GM21723 (cell line): ENCODE results near the gene ABCB10.
"Not testable (repeated sequence)": the region's sequence is repeated elsewhere in the genome, so short reads cannot be mapped to it uniquely, and the experiment has no call there.

Source experiments
- ATAC-seq: cut with Tn5 transposase; IDR thresholded peaks from one replicate; pipeline ENCODE4 v1.9.1; 2021; ENCODE audit warnings: mild to moderate bottlenecking, moderate library complexity; ENCODE audit not compliant: unreplicated experiment

The ABCB10 gene

GRCh38 chr1:229574679-229575442 is 16.4 kb upstream of the ABCB10 start:
- ATAC-seq: no peak

DNA sequence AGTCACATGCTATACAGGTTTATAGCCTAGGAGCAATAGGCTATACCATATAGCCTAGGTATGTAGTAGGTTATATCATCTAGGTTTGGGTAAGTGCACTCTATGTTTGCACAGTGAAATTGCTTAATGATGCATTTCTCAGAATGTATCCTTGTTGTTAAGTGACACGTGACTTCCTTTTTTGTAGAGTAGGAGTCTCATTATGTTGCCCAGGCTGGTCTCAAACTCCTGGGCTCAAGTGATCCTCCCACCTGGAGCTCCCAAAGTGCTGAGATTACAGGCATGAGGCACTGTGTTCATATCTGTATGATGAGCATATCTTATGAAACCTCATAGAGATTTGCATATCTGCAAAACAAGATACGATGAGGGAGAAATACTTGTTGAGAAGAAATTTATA is 13.8 kb upstream of the ABCB10 start:
- no peak for ATAC-seq

DNA sequence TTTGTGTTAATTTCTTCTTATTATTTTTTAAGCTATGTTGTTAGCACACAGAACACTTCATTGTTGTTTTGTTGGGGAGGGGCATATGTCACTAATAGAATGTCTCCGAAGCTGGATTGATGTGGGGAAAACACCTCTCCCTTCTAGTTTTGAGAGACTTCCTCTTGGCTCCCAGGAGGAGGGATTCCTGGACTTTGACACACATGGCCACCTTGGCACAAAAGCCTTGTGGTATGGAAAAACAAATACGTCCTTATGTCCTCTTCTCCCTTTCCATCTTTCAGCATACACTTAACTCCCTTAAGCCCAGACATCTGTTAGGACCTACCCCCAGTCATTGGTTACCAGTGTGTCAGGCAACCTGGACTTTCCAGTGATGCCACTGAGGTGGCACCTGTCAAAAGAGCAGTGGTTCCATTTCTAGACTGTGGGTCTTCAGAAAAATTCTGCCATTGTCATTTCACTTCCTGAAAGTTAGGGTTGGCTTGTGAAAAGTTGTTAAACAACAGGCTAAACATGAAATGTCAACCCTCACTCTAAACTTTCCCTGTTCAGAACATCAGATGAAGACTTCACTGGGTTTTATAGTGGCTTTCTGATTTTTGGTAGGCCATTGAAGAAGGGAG is 12.5 kb upstream of the ABCB10 start:
- ATAC-seq: no peak

DNA sequence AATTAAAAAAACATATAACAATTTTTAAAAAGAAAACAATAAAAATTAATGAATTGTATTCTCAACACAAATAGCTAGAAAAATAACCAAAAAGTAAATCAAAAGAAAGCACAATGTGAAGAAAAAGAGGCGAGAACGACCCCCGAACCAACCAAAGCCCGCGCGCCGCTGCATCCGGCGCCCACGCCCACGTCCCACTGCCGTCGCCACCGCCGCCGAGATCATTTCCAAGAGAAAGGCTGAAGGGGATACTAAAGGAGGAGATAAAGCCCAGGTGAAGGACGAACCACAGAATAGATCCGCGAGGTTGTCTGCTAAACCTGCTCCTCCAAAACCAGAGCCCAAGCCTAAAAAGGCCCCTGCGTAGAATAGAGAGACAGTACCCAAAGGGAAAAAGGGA is 11.8 kb upstream of the ABCB10 start:
- ATAC-seq: no peak

DNA sequence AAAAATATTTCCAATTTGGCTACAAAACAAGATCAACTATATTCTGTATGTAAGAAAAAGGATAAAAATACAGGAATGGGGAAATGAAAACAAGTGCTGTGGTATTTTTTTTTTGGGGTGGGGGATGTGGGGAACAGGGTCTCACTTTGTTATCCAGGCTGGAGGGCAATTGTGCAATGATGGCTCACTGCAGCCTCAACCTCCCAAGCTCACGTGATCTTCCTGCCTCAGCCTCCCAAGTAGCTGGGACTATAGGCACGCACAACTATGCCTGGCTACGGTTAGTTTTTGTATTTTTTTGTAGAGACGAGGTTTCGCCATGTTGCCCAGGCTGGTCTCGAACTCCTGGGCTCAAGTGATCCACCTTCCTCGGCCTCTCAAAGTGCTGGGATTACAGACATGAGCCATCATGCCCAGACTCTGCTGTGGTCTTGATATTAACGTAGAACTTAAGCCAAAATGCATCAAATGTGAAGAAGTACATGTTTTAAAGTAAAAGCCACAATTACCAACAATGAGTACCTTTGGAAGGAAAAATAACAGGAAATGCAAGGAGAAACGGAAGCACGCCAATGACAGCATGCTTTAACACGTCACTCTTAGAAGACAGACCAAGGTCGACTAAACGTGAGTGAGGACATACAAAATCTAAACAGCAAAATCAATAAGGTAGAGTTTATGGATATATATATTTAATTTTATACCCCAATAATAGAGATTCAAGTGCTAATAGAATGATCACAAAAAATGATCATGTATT is 8.8 kb upstream of the ABCB10 start:
- ATAC-seq: no peak

GRCh38 chr1:229563701-229564100 is 5.2 kb upstream of the ABCB10 start:
- no peak for ATAC-seq

GRCh38 chr1:229563241-229563640 is 4.7 kb upstream of the ABCB10 start:
- no peak for ATAC-seq

- ATAC-seq: no peak
Observed at GRCh38 chr1:229562686-229563085, 4.2 kb upstream of the ABCB10 start.

GRCh38 chr1:229561141-229561540 is 2.6 kb upstream of the ABCB10 start:
- ATAC-seq: no peak

DNA sequence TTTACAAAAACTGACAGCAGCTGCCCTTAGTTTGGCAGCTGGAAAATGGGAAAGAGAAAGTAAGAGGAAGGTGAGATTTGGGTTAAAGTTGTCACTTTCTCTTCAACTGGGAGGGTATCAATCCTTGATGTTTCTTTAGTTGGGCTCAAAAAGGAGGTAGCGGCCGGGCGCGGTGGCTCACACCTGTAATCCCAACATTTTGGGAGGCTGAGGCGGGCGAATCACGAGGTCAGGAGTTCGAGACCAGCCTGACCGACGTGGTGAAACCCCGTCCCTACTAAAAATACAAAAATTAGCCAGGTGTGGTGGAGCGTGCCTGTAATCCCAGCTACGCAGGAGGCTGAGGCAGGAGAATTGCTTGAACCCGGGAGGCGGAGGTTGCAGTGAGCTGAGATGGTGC is 1.6 kb upstream of the ABCB10 start:
- not testable (repeated sequence) for ATAC-seq

GRCh38 chr1:229559336-229559801 is 862 bp upstream of the ABCB10 start:
- ATAC-seq: not testable (repeated sequence)

- peak; percentile 44 for ATAC-seq
Observed at GRCh38 chr1:229557913-229558414, 543 bp downstream of the ABCB10 start.

GRCh38 chr1:229557200-229557850 is 1.2 kb downstream of the ABCB10 start:
- peak; percentile 30 for ATAC-seq

- ATAC-seq: no peak
Observed at GRCh38 chr1:229554886-229555621, 3.5 kb downstream of the ABCB10 start.

DNA sequence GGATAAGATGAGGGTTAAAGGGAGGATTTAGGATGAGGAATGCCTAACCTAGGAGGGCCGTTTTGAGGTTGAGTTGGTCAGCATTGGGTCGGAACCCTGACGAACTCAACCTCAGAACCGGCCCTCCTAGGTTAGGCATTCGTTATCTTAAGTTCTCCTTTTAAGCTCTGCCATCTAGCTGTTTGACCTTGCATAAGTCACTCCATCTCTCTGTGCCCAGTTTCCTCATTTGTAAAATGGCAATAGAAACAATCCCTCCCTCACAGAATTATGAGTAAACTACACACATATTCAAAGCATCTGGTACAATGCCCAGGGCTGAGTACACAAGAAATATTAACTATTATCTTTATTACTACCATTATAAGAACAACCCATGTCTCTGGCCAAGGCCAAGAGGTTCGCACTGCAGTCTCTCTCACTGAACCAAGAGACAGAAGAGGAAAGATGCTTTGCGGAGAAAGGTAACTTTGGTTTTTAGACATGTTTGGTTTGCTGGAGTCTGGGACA is 4.8 kb downstream of the ABCB10 start:
- no peak for ATAC-seq

DNA sequence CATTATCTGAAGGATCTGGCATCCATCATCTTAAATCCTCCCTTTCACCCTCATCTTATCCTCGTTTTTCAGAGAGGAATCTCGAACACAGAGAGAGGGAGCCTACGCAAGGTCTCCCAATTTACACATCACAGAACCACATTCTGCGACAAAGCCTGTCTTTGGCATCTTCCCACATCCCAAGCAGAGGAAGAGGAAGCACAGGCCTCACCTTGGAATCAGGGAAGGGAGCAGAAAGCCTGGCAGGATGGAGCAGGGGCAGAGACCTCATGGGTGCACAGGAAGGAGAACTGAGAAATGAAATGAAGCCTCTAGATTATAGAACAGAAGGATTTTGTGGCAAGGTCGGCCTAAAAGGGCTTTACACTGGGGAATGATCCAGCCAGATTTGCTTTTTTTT is 5.8 kb downstream of the ABCB10 start:
- ATAC-seq: no peak

GRCh38 chr1:229550812-229551567 is 7.5 kb downstream of the ABCB10 start:
- no peak for ATAC-seq

GRCh38 chr1:229547542-229547941 is 11.0 kb downstream of the ABCB10 start:
- ATAC-seq: no peak

- no peak for ATAC-seq
Observed at GRCh38 chr1:229544587-229544986, 13.9 kb downstream of the ABCB10 start.
